WTC11 (cell line): ENCODE data around the gene DDR2. TPM values are rescaled to one million over a fixed set of nuclear protein-coding genes. Genes with fewer than 3 reads are reported as not detected.
"Not testable (repeated sequence)": the region's sequence is repeated elsewhere in the genome, so short reads cannot be mapped to it uniquely, and the experiment has no call there.

ENCODE experiments used
- ATAC-seq: fragments of 200-7000 bp; cut with Tn5 transposase; 2 replicates; pipeline ENCODE4 v1.10.0; 2021; ENCODE audit warnings: mild to moderate bottlenecking, moderate library complexity
- CTCF ChIA-PET: fragments of 300-600 bp; sonication (Branson Sonifier 250); formaldehyde crosslinking; loops from one replicate; lab custom pipeline; 2021; ENCODE audit warnings: antibody characterized with exemption; lab: Charles Lee
- POLR2A ChIA-PET: fragments of 350-600 bp; sonication (Branson Sonifier 250); formaldehyde crosslinking; loops from one replicate; lab custom pipeline; 2021; ENCODE audit warnings: antibody characterized with exemption; lab: Charles Lee
- DNase-seq: peaks from one replicate; pipeline ENCODE4 v3.0.0; 2021; ENCODE audit warnings: low spot score
- H3K27ac Mint-ChIP-seq: 2 replicates; pipeline ENCODE4 v1.8.0; 2021; ENCODE audit warnings: mixed read lengths
- H3K27me3 Mint-ChIP-seq: 2 replicates; pipeline ENCODE4 v1.8.0; 2021; ENCODE audit warnings: low read depth, mild to moderate bottlenecking, moderate library complexity, mixed read lengths
- H3K36me3 Mint-ChIP-seq: 2 replicates; pipeline ENCODE4 v1.8.0; 2021; ENCODE audit warnings: mixed read lengths
- H3K4me1 Mint-ChIP-seq: 2 replicates; pipeline ENCODE4 v1.8.0; 2022; ENCODE audit warnings: mixed read lengths
- H3K4me3 Mint-ChIP-seq: 2 replicates; pipeline ENCODE4 v1.8.0; 2021; ENCODE audit warnings: mild to moderate bottlenecking, moderate library complexity, mixed read lengths
- H3K9me3 Mint-ChIP-seq: 2 replicates; pipeline ENCODE4 v1.8.0; 2021; ENCODE audit warnings: mixed read lengths
- ATF1 ChIP-seq: sonication (generic); formaldehyde crosslinking; IDR thresholded peaks from 2 replicates; pipeline ENCODE4 v1.8.1; 2023; ENCODE audit warnings: mild to moderate bottlenecking, moderate library complexity, missing genetic modification reagents
- GRHL2 ChIP-seq: fragments of 250-450 bp; sonication (Bioruptor Pico); IDR thresholded peaks from 2 replicates; pipeline ENCODE4 v1.8.0; 2022; ENCODE audit warnings: mild to moderate bottlenecking, moderate library complexity; ENCODE audit not compliant: insufficient replicate concordance, severe bottlenecking
- HMGA2 ChIP-seq: fragments of 250-450 bp; sonication (Bioruptor Pico); IDR thresholded peaks from 2 replicates; pipeline ENCODE4 v1.4.0; 2021; ENCODE audit warnings: mild to moderate bottlenecking, moderate library complexity
- NFYB ChIP-seq: sonication (generic); formaldehyde crosslinking; conservative IDR thresholded peaks from 2 replicates; pipeline ENCODE4 v1.8.0; 2022; ENCODE audit warnings: low read depth, missing genetic modification reagents
- ZNF232 ChIP-seq: sonication (generic); formaldehyde crosslinking; IDR thresholded peaks from 2 replicates; pipeline ENCODE4 v1.8.0; 2022; ENCODE audit warnings: mild to moderate bottlenecking, missing genetic modification reagents
- ZNF263 ChIP-seq: sonication (generic); formaldehyde crosslinking; IDR thresholded peaks from 2 replicates; pipeline ENCODE4 v1.8.1; 2022; ENCODE audit warnings: low read depth, mild to moderate bottlenecking, moderate library complexity, missing genetic modification reagents
- ZNF416 ChIP-seq: fragments of 250-450 bp; sonication (Bioruptor Pico); IDR thresholded peaks from 2 replicates; pipeline ENCODE4 v1.9.0; 2021; ENCODE audit warnings: mild to moderate bottlenecking, inconsistent platforms
- ZNF423 ChIP-seq: fragments of 250-450 bp; sonication (Bioruptor Pico); IDR thresholded peaks from 2 replicates; pipeline ENCODE4 v2.1.2; 2022; ENCODE audit warnings: mild to moderate bottlenecking, moderate library complexity
- total RNA-seq: library from RNA; stranded (reverse); gene quantifications from 3 replicates; pipeline ENCODE4 v1.2.3, GENCODE V29; 2021
- TF ChIP-seq, protein P1 (sequence below): sonication (generic); formaldehyde crosslinking; IDR thresholded peaks from 2 replicates; pipeline ENCODE4 v1.8.1; 2022; ENCODE audit warnings: low read depth, missing genetic modification reagents, borderline replicate concordance
- TF ChIP-seq, protein P2 (sequence below): sonication (generic); formaldehyde crosslinking; IDR thresholded peaks from 2 replicates; pipeline ENCODE4 v1.8.1; 2022; ENCODE audit warnings: mild to moderate bottlenecking, moderate library complexity, missing genetic modification reagents
- TF ChIP-seq, protein P3 (sequence below): sonication (generic); formaldehyde crosslinking; IDR thresholded peaks from 2 replicates; pipeline ENCODE4 v1.8.1; 2023; ENCODE audit warnings: mild to moderate bottlenecking, missing genetic modification reagents, borderline replicate concordance
- TF ChIP-seq, protein P4 (sequence below): fragments of 250-450 bp; sonication (Bioruptor Pico); IDR thresholded peaks from 2 replicates; pipeline ENCODE4 v2.1.2; 2022; ENCODE audit warnings: mild to moderate bottlenecking, moderate library complexity
- TF ChIP-seq, protein P5 (sequence below): fragments of 250-450 bp; sonication (Bioruptor Pico); IDR thresholded peaks from 2 replicates; pipeline ENCODE4 v1.8.0; 2021; ENCODE audit warnings: mild to moderate bottlenecking
- TF ChIP-seq, protein P6 (sequence below): sonication (generic); formaldehyde crosslinking; IDR thresholded peaks from 2 replicates; pipeline ENCODE4 v1.8.0; 2022; ENCODE audit warnings: mild to moderate bottlenecking, missing genetic modification reagents
- TF ChIP-seq, protein P7 (sequence below): sonication (generic); formaldehyde crosslinking; IDR thresholded peaks from 2 replicates; pipeline ENCODE4 v1.8.1; 2023; ENCODE audit warnings: mild to moderate bottlenecking, moderate library complexity, missing genetic modification reagents
- TF ChIP-seq, protein P8 (sequence below): sonication (generic); formaldehyde crosslinking; IDR thresholded peaks from 2 replicates; pipeline ENCODE4 v1.8.1; 2022; ENCODE audit warnings: mild to moderate bottlenecking, missing genetic modification reagents, moderate library complexity, borderline replicate concordance

DDR2 gene
- total RNA-seq, 1 experiment from 2014 or later: 0.85 TPM

DNA sequence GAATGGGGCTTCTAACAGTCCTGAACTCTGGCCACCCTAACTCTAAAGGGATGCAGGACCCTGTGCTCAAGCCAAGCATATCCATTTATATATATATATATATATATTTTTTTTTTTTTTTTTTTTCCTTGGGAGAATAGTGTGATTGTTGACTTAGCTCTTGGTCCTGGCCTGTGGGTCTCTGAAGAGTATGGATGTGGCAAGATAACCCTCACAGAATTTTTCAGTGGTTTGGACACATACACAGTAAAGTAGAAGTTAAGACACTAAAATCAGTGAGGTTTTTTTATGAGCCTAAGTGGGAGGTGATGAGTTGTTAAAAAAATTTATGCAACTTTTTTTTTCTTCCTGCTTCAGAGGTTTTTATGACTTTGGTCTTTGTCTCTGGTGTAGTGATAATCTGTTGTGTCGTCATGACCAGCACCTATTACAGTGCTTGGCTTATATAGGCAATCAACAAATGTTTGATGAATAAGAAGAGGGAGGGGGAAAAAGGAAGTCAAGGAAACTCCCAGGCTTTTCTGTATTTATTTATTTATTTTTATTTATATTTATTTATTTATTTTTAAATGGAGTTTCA is 97.0 kb downstream of the DDR2 start:
- DNase-seq, H3K27ac Mint-ChIP-seq, H3K4me3 Mint-ChIP-seq, H3K27me3 Mint-ChIP-seq, H3K36me3 Mint-ChIP-seq, ATAC-seq: not testable (repeated sequence)
- POLR2A ChIA-PET: interaction anchor here (0.6 kb wide), 1 partner anchor 113 kb away, joined by 4 read pairs; no protein-coding TSS in a partner anchor
- TF ChIP-seq HMGA2 (CRISPR knock-in tag): 0 out of 2 replicates have a peak, but pooled peaks have one; percentile 7
- TF ChIP-seq, all 79 proteins: peak for 1; not testable (repeated sequence) for 78
- not testable (repeated sequence) for H3K9me3 Mint-ChIP-seq
- H3K4me1 Mint-ChIP-seq: peaks cover 11% of the 10 kb centered on the region
- CTCF ChIA-PET: interaction anchor here (0.9 kb wide), 1 partner anchor 71 kb away, joined by 6 read pairs; no protein-coding TSS in a partner anchor

DNA sequence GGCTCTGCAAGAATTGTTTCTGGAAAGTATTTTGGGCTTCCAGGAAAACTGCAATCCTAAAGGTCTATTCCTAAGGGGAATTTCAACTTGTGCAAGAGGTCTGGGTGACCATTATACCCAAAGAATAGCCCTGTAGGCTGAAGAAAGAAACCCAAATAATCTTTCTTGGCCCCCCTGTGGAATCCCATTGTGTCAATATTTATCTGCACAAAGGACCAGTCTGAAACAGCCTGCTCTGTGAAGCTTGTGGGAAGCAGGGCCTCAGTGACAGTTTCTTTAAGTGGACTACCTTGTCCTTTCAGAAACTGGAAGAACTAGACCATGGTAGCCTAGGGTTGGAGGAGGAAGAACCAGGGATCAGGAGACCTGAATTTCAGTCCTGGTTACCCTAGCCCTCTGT is 99.8 kb downstream of the DDR2 start:
- Mint-ChIP-seq H3K27ac (no peak overlapping the region), H3K4me1 (peaks cover 7% of the 10 kb centered on the region), H3K36me3 (no peaks in the 10 kb centered on the region), H3K9me3 (no peaks in the 10 kb centered on the region), H3K27me3 (no peaks in the 10 kb centered on the region), H3K4me3 (no peak overlapping the region)
- ChIA-PET CTCF (no interaction called here), POLR2A (no interaction called here)
- TF ChIP-seq, protein P1, sequence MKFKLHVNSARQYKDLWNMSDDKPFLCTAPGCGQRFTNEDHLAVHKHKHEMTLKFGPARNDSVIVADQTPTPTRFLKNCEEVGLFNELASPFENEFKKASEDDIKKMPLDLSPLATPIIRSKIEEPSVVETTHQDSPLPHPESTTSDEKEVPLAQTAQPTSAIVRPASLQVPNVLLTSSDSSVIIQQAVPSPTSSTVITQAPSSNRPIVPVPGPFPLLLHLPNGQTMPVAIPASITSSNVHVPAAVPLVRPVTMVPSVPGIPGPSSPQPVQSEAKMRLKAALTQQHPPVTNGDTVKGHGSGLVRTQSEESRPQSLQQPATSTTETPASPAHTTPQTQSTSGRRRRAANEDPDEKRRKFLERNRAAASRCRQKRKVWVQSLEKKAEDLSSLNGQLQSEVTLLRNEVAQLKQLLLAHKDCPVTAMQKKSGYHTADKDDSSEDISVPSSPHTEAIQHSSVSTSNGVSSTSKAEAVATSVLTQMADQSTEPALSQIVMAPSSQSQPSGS: no peak
- TF ChIP-seq, protein P2, sequence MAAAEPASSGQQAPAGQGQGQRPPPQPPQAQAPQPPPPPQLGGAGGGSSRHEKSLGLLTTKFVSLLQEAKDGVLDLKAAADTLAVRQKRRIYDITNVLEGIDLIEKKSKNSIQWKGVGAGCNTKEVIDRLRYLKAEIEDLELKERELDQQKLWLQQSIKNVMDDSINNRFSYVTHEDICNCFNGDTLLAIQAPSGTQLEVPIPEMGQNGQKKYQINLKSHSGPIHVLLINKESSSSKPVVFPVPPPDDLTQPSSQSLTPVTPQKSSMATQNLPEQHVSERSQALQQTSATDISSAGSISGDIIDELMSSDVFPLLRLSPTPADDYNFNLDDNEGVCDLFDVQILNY (CRISPR knock-in tag): no peak
- TF ChIP-seq ZNF416: no peak
- TF ChIP-seq, protein P3, sequence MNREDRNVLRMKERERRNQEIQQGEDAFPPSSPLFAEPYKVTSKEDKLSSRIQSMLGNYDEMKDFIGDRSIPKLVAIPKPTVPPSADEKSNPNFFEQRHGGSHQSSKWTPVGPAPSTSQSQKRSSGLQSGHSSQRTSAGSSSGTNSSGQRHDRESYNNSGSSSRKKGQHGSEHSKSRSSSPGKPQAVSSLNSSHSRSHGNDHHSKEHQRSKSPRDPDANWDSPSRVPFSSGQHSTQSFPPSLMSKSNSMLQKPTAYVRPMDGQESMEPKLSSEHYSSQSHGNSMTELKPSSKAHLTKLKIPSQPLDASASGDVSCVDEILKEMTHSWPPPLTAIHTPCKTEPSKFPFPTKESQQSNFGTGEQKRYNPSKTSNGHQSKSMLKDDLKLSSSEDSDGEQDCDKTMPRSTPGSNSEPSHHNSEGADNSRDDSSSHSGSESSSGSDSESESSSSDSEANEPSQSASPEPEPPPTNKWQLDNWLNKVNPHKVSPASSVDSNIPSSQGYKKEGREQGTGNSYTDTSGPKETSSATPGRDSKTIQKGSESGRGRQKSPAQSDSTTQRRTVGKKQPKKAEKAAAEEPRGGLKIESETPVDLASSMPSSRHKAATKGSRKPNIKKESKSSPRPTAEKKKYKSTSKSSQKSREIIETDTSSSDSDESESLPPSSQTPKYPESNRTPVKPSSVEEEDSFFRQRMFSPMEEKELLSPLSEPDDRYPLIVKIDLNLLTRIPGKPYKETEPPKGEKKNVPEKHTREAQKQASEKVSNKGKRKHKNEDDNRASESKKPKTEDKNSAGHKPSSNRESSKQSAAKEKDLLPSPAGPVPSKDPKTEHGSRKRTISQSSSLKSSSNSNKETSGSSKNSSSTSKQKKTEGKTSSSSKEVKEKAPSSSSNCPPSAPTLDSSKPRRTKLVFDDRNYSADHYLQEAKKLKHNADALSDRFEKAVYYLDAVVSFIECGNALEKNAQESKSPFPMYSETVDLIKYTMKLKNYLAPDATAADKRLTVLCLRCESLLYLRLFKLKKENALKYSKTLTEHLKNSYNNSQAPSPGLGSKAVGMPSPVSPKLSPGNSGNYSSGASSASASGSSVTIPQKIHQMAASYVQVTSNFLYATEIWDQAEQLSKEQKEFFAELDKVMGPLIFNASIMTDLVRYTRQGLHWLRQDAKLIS (CRISPR knock-in tag): no peak
- TF ChIP-seq NFYB (CRISPR knock-in tag): no peak
- TF ChIP-seq, protein P4, sequence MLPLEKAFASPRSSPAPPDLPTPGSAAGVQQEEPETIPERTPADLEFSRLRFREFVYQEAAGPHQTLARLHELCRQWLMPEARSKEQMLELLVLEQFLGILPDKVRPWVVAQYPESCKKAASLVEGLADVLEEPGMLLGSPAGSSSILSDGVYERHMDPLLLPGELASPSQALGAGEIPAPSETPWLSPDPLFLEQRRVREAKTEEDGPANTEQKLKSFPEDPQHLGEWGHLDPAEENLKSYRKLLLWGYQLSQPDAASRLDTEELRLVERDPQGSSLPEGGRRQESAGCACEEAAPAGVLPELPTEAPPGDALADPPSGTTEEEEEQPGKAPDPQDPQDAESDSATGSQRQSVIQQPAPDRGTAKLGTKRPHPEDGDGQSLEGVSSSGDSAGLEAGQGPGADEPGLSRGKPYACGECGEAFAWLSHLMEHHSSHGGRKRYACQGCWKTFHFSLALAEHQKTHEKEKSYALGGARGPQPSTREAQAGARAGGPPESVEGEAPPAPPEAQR (CRISPR knock-in tag): no peak
- no peak for TF ChIP-seq ZNF423 (CRISPR knock-in tag)
- no peak for TF ChIP-seq GRHL2
- TF ChIP-seq, protein P5, sequence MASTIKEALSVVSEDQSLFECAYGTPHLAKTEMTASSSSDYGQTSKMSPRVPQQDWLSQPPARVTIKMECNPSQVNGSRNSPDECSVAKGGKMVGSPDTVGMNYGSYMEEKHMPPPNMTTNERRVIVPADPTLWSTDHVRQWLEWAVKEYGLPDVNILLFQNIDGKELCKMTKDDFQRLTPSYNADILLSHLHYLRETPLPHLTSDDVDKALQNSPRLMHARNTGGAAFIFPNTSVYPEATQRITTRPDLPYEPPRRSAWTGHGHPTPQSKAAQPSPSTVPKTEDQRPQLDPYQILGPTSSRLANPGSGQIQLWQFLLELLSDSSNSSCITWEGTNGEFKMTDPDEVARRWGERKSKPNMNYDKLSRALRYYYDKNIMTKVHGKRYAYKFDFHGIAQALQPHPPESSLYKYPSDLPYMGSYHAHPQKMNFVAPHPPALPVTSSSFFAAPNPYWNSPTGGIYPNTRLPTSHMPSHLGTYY (CRISPR knock-in tag): no peak
- TF ChIP-seq, protein P6, sequence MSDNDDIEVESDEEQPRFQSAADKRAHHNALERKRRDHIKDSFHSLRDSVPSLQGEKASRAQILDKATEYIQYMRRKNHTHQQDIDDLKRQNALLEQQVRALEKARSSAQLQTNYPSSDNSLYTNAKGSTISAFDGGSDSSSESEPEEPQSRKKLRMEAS (CRISPR knock-in tag): no peak
- TF ChIP-seq ZNF263: no peak
- TF ChIP-seq, protein P7, sequence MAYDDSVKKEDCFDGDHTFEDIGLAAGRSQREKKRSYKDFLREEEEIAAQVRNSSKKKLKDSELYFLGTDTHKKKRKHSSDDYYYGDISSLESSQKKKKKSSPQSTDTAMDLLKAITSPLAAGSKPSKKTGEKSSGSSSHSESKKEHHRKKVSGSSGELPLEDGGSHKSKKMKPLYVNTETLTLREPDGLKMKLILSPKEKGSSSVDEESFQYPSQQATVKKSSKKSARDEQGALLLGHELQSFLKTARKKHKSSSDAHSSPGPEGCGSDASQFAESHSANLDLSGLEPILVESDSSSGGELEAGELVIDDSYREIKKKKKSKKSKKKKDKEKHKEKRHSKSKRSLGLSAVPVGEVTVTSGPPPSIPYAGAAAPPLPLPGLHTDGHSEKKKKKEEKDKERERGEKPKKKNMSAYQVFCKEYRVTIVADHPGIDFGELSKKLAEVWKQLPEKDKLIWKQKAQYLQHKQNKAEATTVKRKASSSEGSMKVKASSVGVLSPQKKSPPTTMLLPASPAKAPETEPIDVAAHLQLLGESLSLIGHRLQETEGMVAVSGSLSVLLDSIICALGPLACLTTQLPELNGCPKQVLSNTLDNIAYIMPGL: no peak
- TF ChIP-seq, protein P8, sequence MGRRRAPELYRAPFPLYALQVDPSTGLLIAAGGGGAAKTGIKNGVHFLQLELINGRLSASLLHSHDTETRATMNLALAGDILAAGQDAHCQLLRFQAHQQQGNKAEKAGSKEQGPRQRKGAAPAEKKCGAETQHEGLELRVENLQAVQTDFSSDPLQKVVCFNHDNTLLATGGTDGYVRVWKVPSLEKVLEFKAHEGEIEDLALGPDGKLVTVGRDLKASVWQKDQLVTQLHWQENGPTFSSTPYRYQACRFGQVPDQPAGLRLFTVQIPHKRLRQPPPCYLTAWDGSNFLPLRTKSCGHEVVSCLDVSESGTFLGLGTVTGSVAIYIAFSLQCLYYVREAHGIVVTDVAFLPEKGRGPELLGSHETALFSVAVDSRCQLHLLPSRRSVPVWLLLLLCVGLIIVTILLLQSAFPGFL: no peak
- no peak for TF ChIP-seq ZNF232 (CRISPR knock-in tag)
- no peak for TF ChIP-seq ATF1 (CRISPR knock-in tag)
- ATAC-seq (no peak), DNase-seq (no peak)
